ENCODE data around the gene TNIK.
"Not testable (repeated sequence)": the region's sequence is repeated elsewhere in the genome, so short reads cannot be mapped to it uniquely, and the experiment has no call there.

TNIK gene

DNA sequence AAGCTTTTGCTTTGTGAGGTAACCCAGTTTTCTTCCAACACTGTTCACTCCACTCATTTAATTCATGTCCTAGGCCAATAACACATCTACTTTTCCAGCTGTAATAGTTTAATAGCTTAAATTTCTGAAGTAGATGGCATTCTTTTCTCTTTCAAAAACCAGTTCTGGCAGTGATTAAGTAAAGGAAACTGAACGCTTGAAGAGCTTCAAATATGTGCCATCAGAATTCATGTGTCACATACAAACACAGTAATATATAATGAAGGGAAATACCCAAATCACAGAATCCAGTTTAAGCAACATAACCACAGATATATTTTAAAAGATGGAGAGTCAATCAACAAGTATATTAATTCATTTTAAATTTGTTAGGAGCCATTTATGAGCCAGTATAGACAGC, 91.0 kb downstream of the TNIK start:
- in situ Hi-C loops (cut with MboI; ENCODE audit: low sequenced_read_pairs, unreplicated experiment), result no loop called here
- TF ChIP-seq, protein P1, sequence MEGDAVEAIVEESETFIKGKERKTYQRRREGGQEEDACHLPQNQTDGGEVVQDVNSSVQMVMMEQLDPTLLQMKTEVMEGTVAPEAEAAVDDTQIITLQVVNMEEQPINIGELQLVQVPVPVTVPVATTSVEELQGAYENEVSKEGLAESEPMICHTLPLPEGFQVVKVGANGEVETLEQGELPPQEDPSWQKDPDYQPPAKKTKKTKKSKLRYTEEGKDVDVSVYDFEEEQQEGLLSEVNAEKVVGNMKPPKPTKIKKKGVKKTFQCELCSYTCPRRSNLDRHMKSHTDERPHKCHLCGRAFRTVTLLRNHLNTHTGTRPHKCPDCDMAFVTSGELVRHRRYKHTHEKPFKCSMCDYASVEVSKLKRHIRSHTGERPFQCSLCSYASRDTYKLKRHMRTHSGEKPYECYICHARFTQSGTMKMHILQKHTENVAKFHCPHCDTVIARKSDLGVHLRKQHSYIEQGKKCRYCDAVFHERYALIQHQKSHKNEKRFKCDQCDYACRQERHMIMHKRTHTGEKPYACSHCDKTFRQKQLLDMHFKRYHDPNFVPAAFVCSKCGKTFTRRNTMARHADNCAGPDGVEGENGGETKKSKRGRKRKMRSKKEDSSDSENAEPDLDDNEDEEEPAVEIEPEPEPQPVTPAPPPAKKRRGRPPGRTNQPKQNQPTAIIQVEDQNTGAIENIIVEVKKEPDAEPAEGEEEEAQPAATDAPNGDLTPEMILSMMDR (IDR thresholded peaks at IDR 0.05; ENCODE audit: borderline replicate concordance, control extremely low read depth, extremely low read depth, insufficient read depth, missing control alignments), result no peak
- no peak for DNase-seq (ENCODE audit: low spot score)

DNA sequence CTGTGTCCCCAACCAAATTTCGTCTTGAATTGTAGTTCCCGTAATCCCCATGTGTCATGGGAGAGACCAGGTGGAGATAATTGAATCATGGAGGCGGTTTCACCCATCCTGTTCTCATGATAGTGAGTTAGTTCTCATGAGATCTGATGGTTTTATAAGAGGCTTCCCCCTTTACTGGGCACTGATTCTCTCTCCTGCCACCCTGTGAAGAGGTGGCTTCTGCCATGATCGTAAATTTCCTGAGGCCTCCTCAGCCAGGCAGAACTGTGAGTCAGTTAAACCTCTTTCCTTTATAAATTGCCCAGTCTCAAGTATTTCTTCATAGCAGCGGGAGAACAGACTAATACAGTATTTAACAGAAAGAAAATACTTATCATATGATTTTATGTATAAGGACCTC, 93.5 kb downstream of the TNIK start:
- in situ Hi-C loops (cut with MboI; ENCODE audit: low sequenced_read_pairs, unreplicated experiment); DNase-seq (ENCODE audit: low spot score): not testable (repeated sequence)

DNA sequence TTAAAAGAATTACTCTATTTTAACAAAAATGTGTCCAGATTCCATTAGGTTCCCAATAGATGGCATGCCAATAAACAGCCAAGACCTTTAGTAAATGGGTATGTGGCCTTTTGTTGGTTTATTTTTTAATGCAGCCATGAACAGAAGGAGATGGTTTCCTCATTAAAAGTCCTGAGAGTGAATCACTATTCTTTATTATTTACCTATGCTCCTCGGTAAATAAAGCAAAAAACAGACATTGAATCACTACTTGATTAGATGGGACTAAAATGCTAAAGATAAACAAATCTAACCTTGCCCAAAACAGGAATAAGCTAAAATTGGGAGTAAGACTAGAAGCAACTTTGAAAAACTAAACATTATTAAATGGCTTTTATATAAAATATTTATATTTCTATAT, 94.2 kb downstream of the TNIK start:
- TF ChIP-seq, protein P1 (IDR thresholded peaks at IDR 0.05; ENCODE audit: borderline replicate concordance, control extremely low read depth, extremely low read depth, insufficient read depth, missing control alignments), result no peak
- no peak for DNase-seq (ENCODE audit: low spot score)
- in situ Hi-C loops (cut with MboI; ENCODE audit: low sequenced_read_pairs, unreplicated experiment), result no loop called here

DNA sequence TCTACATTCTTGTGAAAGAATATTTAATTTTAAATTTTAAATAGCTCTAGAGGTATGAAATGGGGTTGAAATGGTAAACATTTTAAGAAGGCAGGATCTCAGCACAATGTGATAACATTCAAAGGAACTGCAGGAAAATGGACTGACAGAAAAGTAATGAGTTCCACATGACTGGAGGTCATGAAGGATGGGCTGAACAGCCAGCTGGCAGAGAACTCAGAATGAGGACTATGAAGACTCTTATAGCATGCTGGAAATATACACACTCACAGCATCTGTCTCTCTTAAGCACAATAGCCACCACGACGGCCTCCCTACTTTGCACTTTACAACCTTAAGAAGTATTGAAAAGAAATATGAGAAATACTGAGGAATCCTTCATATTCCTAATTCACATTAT, 94.7 kb downstream of the TNIK start:
- in situ Hi-C loops (cut with MboI; ENCODE audit: low sequenced_read_pairs, unreplicated experiment), result no loop called here
- DNase-seq (ENCODE audit: low spot score), result no peak
- TF ChIP-seq, protein P1 (IDR thresholded peaks at IDR 0.05; ENCODE audit: borderline replicate concordance, control extremely low read depth, extremely low read depth, insufficient read depth, missing control alignments), result no peak

DNA sequence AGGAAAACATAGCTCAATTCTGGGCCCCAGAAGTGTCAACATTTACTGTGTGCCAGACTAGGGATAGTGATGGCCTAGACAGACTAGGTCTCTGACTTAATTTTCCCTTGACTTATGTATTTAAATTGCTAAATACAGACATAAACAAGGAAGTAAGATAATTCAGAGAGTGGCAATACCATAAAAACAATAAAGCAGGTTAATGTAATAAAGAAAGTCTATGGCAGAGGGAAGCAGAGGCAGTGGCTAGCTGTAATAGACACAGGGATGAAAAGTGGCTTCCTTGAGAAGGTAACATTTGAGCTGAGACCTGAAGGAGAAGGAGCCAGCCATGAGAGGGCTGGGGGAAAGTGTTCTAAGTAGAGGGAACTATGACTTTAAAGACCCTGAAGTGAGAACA, 95.7 kb downstream of the TNIK start:
- DNase-seq (ENCODE audit: low spot score), result no peak
- TF ChIP-seq, protein P1 (IDR thresholded peaks at IDR 0.05; ENCODE audit: borderline replicate concordance, control extremely low read depth, extremely low read depth, insufficient read depth, missing control alignments), result no peak
- in situ Hi-C loops (cut with MboI; ENCODE audit: low sequenced_read_pairs, unreplicated experiment), result no loop called here

DNA sequence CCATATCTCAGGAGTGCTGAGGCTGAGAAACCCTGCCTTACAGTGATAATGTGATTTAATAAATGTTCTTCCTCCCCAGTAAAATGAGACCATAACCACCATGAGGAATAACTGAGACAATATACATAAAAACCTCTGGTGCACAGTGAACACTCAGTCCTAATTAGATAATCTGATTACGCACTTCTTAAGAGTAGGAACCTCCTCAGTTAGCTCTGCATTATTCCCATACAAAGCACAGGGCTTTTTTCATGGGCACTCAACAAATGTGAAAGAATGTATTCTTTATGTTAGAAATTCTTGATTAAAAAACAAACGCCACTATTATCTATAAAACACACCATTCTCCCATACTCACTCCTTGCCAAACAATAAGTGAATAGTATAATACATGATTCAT, 97.0 kb downstream of the TNIK start:
- TF ChIP-seq, protein P1 (IDR thresholded peaks at IDR 0.05; ENCODE audit: borderline replicate concordance, control extremely low read depth, extremely low read depth, insufficient read depth, missing control alignments), result no peak
- DNase-seq (ENCODE audit: low spot score), result no peak
- in situ Hi-C loops (cut with MboI; ENCODE audit: low sequenced_read_pairs, unreplicated experiment), result no loop called here

DNA sequence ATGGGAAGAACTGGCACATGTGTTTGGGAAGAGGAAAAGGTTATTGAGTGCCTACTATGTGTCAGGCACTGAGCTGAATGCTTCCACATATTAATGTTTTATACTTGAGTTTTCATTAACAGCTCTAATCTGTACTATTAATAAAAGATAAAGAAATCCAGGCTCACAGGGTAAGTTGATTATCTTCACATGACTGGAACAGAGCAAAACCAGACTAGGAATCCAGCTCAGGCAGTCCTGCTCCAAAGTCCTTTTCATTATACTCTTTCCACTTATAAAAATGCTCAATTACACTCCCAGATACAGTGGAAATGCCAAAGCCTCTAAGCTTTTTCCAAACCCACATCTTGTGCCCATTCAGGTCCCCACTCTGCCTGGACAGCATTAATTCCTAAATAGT, 97.6 kb downstream of the TNIK start:
- DNase-seq (ENCODE audit: low spot score), result no peak
- in situ Hi-C loops (cut with MboI; ENCODE audit: low sequenced_read_pairs, unreplicated experiment), result no loop called here
- TF ChIP-seq, protein P1 (IDR thresholded peaks at IDR 0.05; ENCODE audit: borderline replicate concordance, control extremely low read depth, extremely low read depth, insufficient read depth, missing control alignments), result no peak

Measured in GM13976 (cell line).